Lung (tissue), 12 donors: ENCODE data around the gene PKHD1. TPM values are rescaled to one million over a fixed set of nuclear protein-coding genes. Genes with fewer than 3 reads are reported as not detected.
"Not testable (repeated sequence)": the region's sequence is repeated elsewhere in the genome, so short reads cannot be mapped to it uniquely, and the experiment has no call there.

Source experiments
- ATAC-seq: fragments of 200-7000 bp; cut with Tn5 transposase; one replicate; pipeline ENCODE4 v1.9.1; 2020; ENCODE audit warnings: moderate number of reproducible peaks; ENCODE audit not compliant: insufficient read depth, low FRiP score
- DNase-seq, 3 donors: peaks; one replicate each; pipeline ENCODE4 v3.0.0-alpha.2; 2013 to 2017
- H3K27ac ChIP-seq, 2 donors: one replicate each; pipeline ENCODE4 v1.5.1; 2013; ENCODE audit warnings: mild to moderate bottlenecking in 2 of 2, moderate library complexity in 2 of 2, control low read depth in 1 of 2, inconsistent platforms in 1 of 2, low read depth in 1 of 2, low read length in 1 of 2
- H3K27me3 ChIP-seq, 3 donors: one replicate each; pipeline ENCODE4 v1.5.1; 2013; ENCODE audit warnings: low read length in 2 of 3; ENCODE audit not compliant: control insufficient read depth in 3 of 3, insufficient read depth in 3 of 3
- H3K36me3 ChIP-seq, 4 donors: one replicate each; pipeline ENCODE4 v1.5.1; 2013; ENCODE audit warnings: low read length in 4 of 4, mild to moderate bottlenecking in 1 of 4, moderate library complexity in 1 of 4; ENCODE audit not compliant: control insufficient read depth in 4 of 4, insufficient read depth in 4 of 4
- H3K4me1 ChIP-seq, 5 donors: one replicate each; pipeline ENCODE4 v1.5.1; 2013; ENCODE audit warnings: low read length in 5 of 5, mild to moderate bottlenecking in 2 of 5, moderate library complexity in 1 of 5; ENCODE audit not compliant: control insufficient read depth in 5 of 5, insufficient read depth in 5 of 5
- H3K4me3 ChIP-seq: one replicate; pipeline ENCODE4 v1.5.1; 2013; ENCODE audit warnings: mild to moderate bottlenecking, control low read depth, moderate library complexity
- H3K9ac ChIP-seq, 2 donors: one replicate each; pipeline ENCODE4 v1.5.1; 2013; ENCODE audit warnings: low read length in 2 of 2, control low read depth in 1 of 2; ENCODE audit not compliant: insufficient read depth in 1 of 2
- H3K9me3 ChIP-seq, 4 donors: one replicate each; pipeline ENCODE4 v1.5.1; 2013; ENCODE audit warnings: low read length in 3 of 4, mild to moderate bottlenecking in 1 of 4, moderate library complexity in 1 of 4; ENCODE audit not compliant: control insufficient read depth in 4 of 4, insufficient read depth in 3 of 4
- CTCF ChIP-seq: IDR thresholded peaks from 2 replicates; pipeline ENCODE4 v1.5.1; 2012; ENCODE audit warnings: mild to moderate bottlenecking; ENCODE audit errors: control extremely low read depth, extremely low read depth
- WGBS, 2 donors: extraction: QIAGEN DNeasy Blood & Tissue Kit; methylation state at CpG; one replicate each; pipeline ENCODE4 v1.1.7; 2013; 5-methylcytosine and 5-hydroxymethylcytosine counted together
- polyA plus RNA-seq, 2 donors: library from polyadenylated mRNA; stranded (reverse); fragments of 200-250 nt; gene quantifications; one replicate each; pipeline ENCODE4 v1.2.1, GENCODE V29; 2013
- total RNA-seq, 2 donors: library from RNA; depleted of rRNA in 1 of 2; stranded (reverse); fragments of >200 nt in 1 of 2; gene quantifications; one replicate each; pipeline ENCODE4 v1.2.1, GENCODE V29; 2014 to 2021
- donor health status: control.
- donor health status: control.
- donor health status: Bipolar disorder and iron deficiency.
- donor health status: healthy.
- donor health status: DM: yes; HTN: yes; CAD: no.

PKHD1 gene
- total and polyA plus RNA-seq, 4 donors: 0.01 to 6.1 (median 0.09) TPM

DNA sequence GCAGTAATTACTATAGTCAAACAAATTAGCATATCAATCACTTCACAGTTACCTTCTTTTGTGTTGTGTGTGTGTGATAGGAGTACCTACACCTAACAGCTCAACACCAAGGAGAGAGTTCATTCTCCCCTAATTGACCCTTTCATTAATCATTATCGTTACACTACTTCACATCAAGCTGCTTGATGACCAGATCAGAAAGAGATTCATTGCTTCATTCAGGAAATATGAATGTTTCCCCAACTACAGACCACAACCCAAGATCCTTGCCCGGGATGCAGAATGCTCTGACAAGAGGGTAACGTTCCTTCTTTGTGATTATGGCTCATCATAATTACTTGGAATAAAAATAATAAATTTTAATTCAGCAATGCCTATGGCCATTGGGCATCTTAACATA is 132.7 kb downstream of the PKHD1 start:
- no peak for ATAC-seq
- no peak overlapping the region for H3K4me3 ChIP-seq
- no peak overlapping the region for H3K27ac ChIP-seq
- TF ChIP-seq CTCF: no peak
- H3K27me3 ChIP-seq: no peaks in the 10 kb centered on the region
- WGBS, 2 donors: 64 to 71% methylated on average over 3 of the region's 3 CpGs
- H3K9ac ChIP-seq: no peak overlapping the region
- DNase-seq: no peak
- H3K9me3 ChIP-seq: no peaks in the 10 kb centered on the region
- no peaks in the 10 kb centered on the region for H3K36me3 ChIP-seq
- no peaks in the 10 kb centered on the region for H3K4me1 ChIP-seq

DNA sequence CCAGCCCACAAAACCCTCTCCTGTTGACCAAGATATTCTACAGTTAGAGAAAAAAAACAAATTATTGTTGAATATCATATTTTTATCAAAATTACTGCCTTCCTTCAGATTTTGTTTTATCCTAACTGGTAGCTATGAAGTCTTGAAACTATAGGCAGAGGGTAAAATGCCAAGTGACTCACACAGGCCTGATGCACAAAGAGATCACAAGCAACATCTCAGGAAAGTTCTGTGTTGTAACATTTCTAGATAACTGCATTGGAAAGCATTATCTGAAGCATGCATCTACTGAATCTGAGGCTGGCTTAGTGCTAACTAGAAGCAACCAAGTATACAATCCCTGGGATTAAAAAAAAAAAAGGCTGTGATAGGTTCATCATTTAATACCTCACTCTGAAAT is 134.2 kb downstream of the PKHD1 start:
- H3K27me3 ChIP-seq: no peaks in the 10 kb centered on the region
- no peaks in the 10 kb centered on the region for H3K9me3 ChIP-seq
- DNase-seq (no peak), ATAC-seq (no peak)
- no peaks in the 10 kb centered on the region for H3K36me3 ChIP-seq
- H3K27ac ChIP-seq: no peak overlapping the region
- no peaks in the 10 kb centered on the region for H3K4me1 ChIP-seq
- no peak overlapping the region for H3K9ac ChIP-seq
- no peak overlapping the region for H3K4me3 ChIP-seq
- no peak for TF ChIP-seq CTCF

DNA sequence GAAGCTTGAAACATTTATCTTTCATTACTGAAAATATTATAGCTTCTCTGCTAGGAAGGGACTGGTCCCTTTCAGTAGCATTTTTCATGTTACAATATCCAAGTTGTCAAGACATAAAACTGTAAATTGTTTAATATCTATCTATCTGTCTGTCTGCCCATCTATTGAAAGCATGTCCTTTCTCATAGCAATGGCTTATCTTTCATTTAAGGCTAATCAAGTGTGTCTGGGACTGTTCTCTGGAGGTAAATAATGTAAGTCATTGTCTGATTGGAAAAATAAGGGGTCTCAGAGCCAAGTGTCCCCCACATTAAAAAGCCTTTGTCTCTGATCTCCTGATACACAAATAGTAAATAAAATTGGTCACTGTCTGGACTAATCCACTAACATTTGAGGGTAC is 135.5 kb downstream of the PKHD1 start:
- Histone ChIP-seq H3K9me3 (no peaks in the 10 kb centered on the region), H3K4me1 (no peaks in the 10 kb centered on the region), H3K27me3 (no peaks in the 10 kb centered on the region), H3K9ac (no peak overlapping the region), H3K4me3 (no peak overlapping the region), H3K27ac (no peak overlapping the region), H3K36me3 (no peaks in the 10 kb centered on the region)
- TF ChIP-seq CTCF: no peak
- DNase-seq (no peak), ATAC-seq (no peak)

- no peak overlapping the region for H3K4me3 ChIP-seq
- no peak for DNase-seq
- WGBS, 2 donors: 82% methylated on average over 5 of the region's 5 CpGs
- H3K9me3 ChIP-seq: no peaks in the 10 kb centered on the region
- no peaks in the 10 kb centered on the region for H3K27me3 ChIP-seq
- no peak overlapping the region for H3K27ac ChIP-seq
- H3K9ac ChIP-seq: no peak overlapping the region
- no peak for ATAC-seq
- TF ChIP-seq CTCF: no peak
- H3K36me3 ChIP-seq: no peaks in the 10 kb centered on the region
- no peaks in the 10 kb centered on the region for H3K4me1 ChIP-seq
These were observed 137.9 kb downstream of the PKHD1 start for GRCh38 chr6:51949526-51949925.

GRCh38 chr6:51939695-51940094 is 147.7 kb downstream of the PKHD1 start:
- not testable (repeated sequence) for H3K9me3 ChIP-seq, H3K9ac ChIP-seq, H3K36me3 ChIP-seq, H3K4me3 ChIP-seq, ATAC-seq, H3K27ac ChIP-seq, H3K27me3 ChIP-seq, DNase-seq, H3K4me1 ChIP-seq
- WGBS, 2 donors: 52 to 54% methylated on average over 2 of the region's 2 CpGs
